ENCODE data around the gene ACOX1.

Gene ACOX1

DNA sequence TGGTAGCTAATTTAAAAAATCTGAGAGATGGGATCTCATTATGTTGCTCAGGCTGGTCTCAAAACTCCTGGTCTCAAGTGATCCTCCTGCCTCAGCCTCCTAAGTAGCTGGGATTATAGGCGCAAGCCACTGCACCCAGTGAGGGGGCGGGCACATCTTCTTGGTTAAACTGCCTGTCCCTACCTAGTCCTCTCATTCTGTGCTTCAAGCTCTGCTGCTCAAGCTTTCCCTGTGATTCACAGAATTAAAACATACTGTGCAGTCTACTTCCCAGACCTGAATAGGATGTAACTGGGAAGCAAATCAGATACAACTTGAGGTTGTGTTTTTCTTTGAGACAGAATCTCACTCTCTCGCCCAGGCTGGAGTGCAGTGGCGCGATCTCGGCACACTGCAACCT lies 76.6 kb downstream of the ACOX1 start:
- no peak for DNase-seq

- DNase-seq = no peak
These were observed 77.2 kb downstream of the ACOX1 start for GRCh38 chr17:75901727-75902126.

DNA sequence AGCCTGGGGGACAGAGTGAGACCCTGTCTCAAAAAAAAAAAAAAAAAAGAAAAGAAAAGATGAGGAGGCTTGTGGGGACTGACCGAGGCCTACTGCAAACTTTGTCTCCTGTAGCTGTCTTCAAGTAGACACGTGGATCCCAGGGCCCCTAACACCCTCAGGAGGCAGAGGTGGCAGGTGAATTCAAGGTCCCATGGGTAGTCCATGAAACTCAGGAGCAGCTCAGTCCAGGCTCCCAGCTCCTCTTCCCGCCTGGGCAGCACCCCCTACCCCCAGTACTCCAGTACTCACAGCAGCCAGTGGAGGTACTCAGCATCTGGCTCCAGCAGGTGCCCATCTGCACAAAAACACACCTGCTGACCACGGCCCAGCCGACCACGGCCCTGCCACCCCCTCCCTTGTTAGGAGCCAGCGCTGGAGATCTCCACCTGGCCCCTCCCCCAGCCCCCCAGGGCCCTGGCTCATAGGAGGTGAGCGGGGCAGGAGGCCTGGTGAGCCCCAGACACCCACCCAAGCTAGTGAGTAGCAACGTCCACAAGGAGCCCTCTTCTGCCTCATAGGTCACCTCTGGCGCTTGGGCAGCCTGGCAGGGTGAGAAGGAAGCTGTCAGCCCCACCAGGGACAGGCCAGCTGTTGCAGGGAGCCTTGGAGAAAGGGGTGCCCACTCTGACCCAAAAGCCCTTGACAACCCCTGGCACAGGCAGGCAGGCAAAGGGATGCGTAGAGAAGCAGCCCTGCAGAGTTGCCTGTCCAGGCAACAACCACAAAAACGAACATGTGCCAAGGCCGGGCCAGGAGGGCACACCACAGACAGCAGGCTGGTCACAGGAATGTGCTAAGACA lies 78.1 kb downstream of the ACOX1 start:
- no peak for DNase-seq

DNA sequence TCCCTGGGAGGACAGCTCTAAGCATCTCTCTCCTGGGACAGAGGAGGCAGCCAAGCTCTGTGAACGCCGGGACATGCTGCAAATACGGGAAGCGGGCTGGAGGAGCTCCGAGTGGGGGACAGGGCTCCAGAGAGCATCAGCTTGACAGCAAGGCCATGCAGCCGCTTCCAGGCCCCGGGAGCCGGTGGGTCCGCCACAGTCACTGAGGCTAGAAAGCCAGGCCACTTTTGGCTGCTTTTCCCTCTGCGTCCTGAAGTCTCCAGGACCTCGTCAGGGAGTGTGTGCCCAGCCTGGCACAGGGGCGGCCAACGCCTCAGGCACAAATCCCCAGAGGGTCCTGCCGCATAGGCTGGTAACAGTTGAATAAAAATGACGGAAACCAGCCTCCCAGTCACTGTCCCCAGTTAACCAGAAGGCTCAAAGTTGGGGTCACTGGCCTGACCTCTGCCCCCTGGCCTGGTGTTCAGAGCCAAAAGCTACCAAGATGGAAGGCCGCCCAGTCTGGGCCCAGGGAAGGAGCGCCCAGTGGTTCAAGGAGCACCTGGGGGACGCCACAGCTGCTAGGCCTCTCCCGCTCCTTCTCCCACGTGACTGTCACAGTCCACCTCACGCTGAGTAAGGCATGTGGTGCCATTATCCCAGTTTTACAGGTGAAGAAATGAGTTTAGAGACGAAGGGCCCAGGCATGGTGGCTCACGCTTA lies 79.0 kb downstream of the ACOX1 start:
- no peak for DNase-seq

- no peak for DNase-seq
These were observed 79.6 kb downstream of the ACOX1 start for GRCh38 chr17:75899353-75899752.

DNA sequence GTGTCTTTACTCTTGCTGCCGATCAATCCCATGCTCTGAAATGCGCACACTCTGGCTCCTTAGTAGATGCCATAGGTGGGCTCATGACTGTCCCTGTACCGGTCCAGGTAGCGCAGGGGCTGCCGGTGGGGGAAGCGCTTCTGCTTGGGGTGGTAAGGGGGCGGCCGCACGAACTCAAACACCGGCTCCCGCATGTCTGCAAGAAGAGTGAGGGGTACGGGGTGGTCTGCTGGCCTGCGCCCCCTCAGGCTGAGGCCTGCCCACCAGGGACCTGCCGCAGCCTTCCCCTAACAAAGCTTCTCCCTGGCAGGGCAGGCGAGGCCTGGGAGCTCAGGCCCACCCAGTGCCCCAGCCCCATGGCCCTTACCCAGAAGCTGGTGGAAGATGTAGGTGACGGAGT lies 80.2 kb downstream of the ACOX1 start:
- DNase-seq = no peak

DNA sequence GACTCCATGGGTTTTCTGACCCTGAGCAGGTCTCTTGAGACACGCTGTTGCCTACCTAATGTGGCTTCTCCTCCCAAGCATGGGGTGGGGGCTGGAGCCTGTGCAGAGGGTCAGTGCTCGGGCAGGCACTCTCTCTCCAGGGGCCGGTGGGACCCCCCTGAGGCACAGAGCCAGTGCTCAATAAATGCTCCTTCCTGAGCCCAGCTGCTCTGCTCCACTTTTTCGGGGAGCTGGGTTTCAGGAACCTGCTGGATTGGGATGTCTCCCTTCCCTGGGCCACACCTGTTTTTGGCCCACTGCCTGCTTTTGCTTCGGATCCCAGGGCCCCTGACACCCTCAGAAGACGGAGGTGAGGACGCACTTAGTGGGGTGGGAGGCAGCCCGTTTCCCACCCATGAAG lies 80.9 kb downstream of the ACOX1 start:
- no peak for DNase-seq

DNA sequence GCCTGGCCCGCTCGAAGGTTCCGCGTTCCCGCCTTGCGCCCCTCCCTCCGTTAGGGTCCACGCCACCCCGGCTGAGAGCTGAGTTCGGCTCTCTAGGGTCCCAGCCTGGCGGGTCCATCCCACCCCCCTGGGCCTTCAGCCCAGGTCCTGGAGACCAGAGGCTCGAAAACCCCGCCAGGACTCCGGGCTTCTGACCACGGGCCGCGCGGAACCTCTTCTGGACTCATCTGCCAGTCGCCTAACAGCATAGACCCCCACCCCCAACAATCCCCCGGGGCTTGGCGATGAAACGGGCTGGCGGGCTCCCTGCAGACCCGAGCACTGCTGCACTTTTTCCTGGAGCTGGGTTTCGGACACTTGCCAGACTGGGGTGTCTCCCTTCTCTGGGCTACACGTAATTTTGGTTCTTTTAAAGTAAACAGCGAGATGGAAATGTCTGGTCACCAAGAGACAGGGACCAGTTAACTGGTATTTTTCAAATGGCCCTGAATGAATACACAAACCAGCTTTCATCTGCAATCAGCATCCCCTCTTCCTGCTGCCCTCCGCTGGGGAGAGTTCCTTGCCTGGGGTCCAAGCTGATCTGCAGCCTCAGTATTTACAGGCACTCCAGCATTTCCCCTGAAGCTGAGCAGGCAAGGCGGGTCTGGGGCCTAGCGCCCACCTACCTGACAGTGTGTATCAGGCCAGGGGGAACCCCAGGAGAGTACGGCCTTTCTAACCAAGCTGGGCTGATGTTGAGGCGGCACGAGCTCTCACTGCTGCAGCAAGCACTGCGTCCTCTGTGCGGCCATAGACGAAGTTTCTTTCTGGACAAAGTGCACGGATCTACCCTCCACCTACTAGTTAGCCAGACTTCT lies 81.6 kb downstream of the ACOX1 start:
- no peak for DNase-seq

DNA sequence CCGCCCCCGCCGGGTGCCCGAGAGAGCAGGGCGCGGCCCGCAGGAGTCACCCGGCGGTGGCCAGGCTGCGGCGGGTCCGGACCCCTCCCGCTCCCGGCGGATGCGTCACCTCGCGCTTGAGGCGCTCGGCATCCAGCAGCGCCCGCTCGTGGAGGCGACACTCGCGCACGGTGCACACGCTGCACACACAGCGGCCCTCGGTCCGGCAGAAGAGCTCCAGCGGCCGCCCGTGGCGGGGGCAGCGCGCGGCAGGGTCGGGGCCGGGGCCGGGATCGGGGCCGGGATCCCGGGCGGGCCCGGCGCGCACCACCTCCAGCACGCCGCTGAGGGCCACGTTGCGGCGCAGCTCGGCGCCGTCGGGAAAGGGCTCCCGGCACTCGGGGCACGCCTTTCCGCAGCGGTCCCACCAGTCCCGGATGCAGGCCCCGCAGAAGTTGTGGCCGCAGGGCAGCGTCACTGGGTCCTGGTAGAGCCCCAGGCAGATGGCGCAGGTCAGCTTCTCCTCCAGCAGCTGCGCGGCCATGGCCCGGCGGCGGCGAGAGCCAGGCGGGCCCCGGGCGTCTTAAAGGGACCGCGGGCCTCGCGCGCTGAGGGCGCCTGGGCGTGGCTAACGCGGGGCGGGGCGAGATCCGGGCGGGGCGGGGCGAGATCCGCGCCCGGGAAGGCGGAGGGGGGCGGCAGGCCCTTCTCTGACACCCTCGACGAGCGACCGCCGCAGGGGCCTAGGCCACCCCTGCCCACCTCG lies 82.4 kb downstream of the ACOX1 start, which contains the start of gene TRIM65:
Gene TRIM65, minus strand, starts transcription at position 537 of the 745 bp plus-strand sequence. Its CDS starts 14 bp downstream, at position 523.
- DNase-seq = peak; percentile 77

- DNase-seq = peak; percentile 54
These were observed 83.4 kb downstream of the ACOX1 start for GRCh38 chr17:75895370-75896155.

GRCh38 chr17:75894049-75894733 lies 84.8 kb downstream of the ACOX1 start:
- DNase-seq = no peak

- DNase-seq = no peak
These were observed 85.5 kb downstream of the ACOX1 start for GRCh38 chr17:75893305-75894048.

GRCh38 chr17:75892556-75893224 lies 86.3 kb downstream of the ACOX1 start:
- no peak for DNase-seq

DNA sequence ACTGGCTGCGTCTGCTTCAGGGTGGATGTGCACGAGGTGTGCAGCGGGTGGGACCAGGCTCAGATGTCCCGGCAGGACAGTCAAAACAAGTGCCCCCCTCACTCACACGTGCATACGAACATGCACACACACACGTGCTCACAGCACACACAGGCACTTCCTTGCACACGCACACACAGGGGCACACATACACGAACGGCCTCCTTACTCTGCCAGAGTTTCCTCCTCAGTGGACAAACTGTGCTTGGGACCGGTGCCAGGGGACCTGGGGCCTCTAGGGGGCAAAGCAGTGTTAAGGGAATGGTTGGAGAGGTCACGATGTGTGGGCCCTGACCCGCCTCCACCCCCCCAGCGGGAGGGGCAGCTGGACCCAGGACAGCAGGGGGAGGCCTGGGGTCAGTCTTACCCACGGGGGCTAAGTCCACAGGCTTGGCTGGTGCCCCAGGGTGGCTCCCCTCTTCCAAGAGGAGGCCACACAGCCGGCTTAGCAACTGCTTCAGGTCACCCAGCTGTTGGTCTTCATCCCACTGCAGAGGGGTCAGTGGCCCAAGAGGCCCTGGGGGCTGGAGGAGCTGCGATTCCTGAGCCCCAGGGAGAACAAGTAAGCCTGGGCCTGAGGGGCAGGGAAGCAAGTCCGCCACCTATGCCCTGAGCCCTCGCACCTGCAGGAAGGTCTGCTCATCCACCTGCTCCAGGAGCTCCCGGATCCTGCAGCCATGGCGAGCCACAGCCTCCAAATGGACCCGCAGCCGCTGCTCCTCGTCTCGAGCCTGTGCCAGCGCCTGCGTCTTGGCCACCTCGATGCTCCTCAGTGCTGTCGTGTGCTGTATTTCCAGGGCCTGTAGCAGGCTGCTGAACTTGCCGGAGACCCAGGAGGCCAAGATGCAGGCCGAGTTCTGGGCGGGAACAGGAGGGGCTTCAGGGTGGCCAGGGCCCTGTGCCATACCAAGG lies 87.1 kb downstream of the ACOX1 start:
- DNase-seq = no peak

Data from 8988T (cell line).